Lower lobe of right lung (tissue), 2 donors: Measurements from ENCODE around the gene ASGR1. TPM values are rescaled to one million over a fixed set of nuclear protein-coding genes. Genes with fewer than 3 reads are reported as not detected.
"Not testable (repeated sequence)": the region's sequence is repeated elsewhere in the genome, so short reads cannot be mapped to it uniquely, and the experiment has no call there.

Source experiments
- ATAC-seq, 2 donors: fragments of 200-7000 bp; cut with Tn5 transposase; one replicate each; pipeline ENCODE4 v1.9.1; 2020 to 2022; ENCODE audit warnings: mild to moderate bottlenecking in 2 of 2, moderate library complexity in 2 of 2
- DNase-seq: peaks from one replicate; pipeline ENCODE4 v3.0.0-alpha.2; 2020
- H3K27ac ChIP-seq: fragments of 200-600 bp; one replicate; pipeline ENCODE4 v1.8.0; 2022
- H3K27me3 ChIP-seq: fragments of 200-600 bp; one replicate; pipeline ENCODE4 v1.8.0; 2022; ENCODE audit warnings: low read depth
- H3K36me3 ChIP-seq: fragments of 200-600 bp; one replicate; pipeline ENCODE4 v1.8.0; 2022; ENCODE audit warnings: mild to moderate bottlenecking
- H3K4me1 ChIP-seq: fragments of 200-600 bp; one replicate; pipeline ENCODE4 v1.8.0; 2022
- H3K4me3 ChIP-seq: fragments of 200-600 bp; one replicate; pipeline ENCODE4 v1.8.0; 2022; ENCODE audit warnings: mild to moderate bottlenecking
- H3K9me3 ChIP-seq: fragments of 200-600 bp; one replicate; pipeline ENCODE4 v1.8.0; 2022
- CTCF ChIP-seq: fragments of 200-600 bp; IDR thresholded peaks from one replicate; pipeline ENCODE4 v1.8.0; 2022; ENCODE audit warnings: antibody characterized with exemption, mild to moderate bottlenecking
- intact Hi-C: fragments of 100-400 bp; cut with DNase I; formaldehyde crosslinking; loops from one replicate; pipeline ENCODE4 v1.11.0; 2022
- total RNA-seq: library from RNA; stranded (reverse); fragmentation: NEBNext Ultra II Directional; extraction: Animal tissue kit (Norgen Biotek cat#: 25700); gene quantifications from one replicate; pipeline ENCODE4 v1.2.1, GENCODE V29; 2021
- donor health status: DM: no; HTN: yes; CAD: no; lungs with severe emphysema.

ASGR1 gene
- total RNA-seq, 1 donor from 2014 or later, result 5.1 TPM

GRCh38 chr17:7131423-7131791, 47.8 kb downstream of the ASGR1 start:
- no peaks in the 10 kb centered on the region for H3K36me3 ChIP-seq
- intact Hi-C loops, result no loop called here

GRCh38 chr17:7130621-7131422, 48.3 kb downstream of the ASGR1 start:
- peaks cover 6% of the 10 kb centered on the region for H3K27me3 ChIP-seq
- no peaks in the 10 kb centered on the region for H3K36me3 ChIP-seq
- H3K4me1 ChIP-seq, result peaks cover 17% of the 10 kb centered on the region
- no peak for DNase-seq
- H3K27ac ChIP-seq, result peak overlapping the region; percentile 53
- peak overlapping the region; percentile 28 for H3K4me3 ChIP-seq
- peak; percentile 16 to 21 for ATAC-seq
- no peaks in the 10 kb centered on the region for H3K9me3 ChIP-seq
- TF ChIP-seq CTCF, result no peak
- intact Hi-C loops, result no loop called here

More at GRCh38 chr17:7131423-7131791, 47.8 kb downstream of the ASGR1 start:
- peak overlapping the region; percentile 28 for H3K4me3 ChIP-seq
- no peak for DNase-seq
- no peak for ATAC-seq
- H3K9me3 ChIP-seq, result no peaks in the 10 kb centered on the region
- no peak for TF ChIP-seq CTCF
- H3K27ac ChIP-seq, result peak overlapping the region; percentile 53
- peaks cover 6% of the 10 kb centered on the region for H3K27me3 ChIP-seq
- H3K4me1 ChIP-seq, result peaks cover 20% of the 10 kb centered on the region

- H3K36me3 ChIP-seq, result no peaks in the 10 kb centered on the region
- intact Hi-C loops, result no loop called here
- TF ChIP-seq CTCF, result no peak
- peaks cover 15% of the 10 kb centered on the region for H3K4me1 ChIP-seq
- H3K9me3 ChIP-seq, result no peaks in the 10 kb centered on the region
- no peak overlapping the region for H3K27ac ChIP-seq
- no peak overlapping the region for H3K4me3 ChIP-seq
- H3K27me3 ChIP-seq, result peaks cover 6% of the 10 kb centered on the region
- ATAC-seq, result no peak
- no peak for DNase-seq
Observed at GRCh38 chr17:7129311-7129710, 49.9 kb downstream of the ASGR1 start.

GRCh38 chr17:7128160-7128559, 51.0 kb downstream of the ASGR1 start:
- no peaks in the 10 kb centered on the region for H3K36me3 ChIP-seq
- H3K4me3 ChIP-seq, result no peak overlapping the region
- H3K4me1 ChIP-seq, result peaks cover 7% of the 10 kb centered on the region
- ATAC-seq (no peak), DNase-seq (no peak)
- TF ChIP-seq CTCF, result no peak
- intact Hi-C loops, result no loop called here
- H3K27me3 ChIP-seq, result peaks cover 6% of the 10 kb centered on the region
- H3K9me3 ChIP-seq, result no peaks in the 10 kb centered on the region
- no peak overlapping the region for H3K27ac ChIP-seq

- H3K4me1 ChIP-seq, H3K4me3 ChIP-seq, DNase-seq, H3K27me3 ChIP-seq, H3K9me3 ChIP-seq, ATAC-seq, intact Hi-C loops, H3K36me3 ChIP-seq, H3K27ac ChIP-seq: not testable (repeated sequence)
Observed at GRCh38 chr17:7127501-7127900, 51.7 kb downstream of the ASGR1 start.

GRCh38 chr17:7126386-7126785, 52.8 kb downstream of the ASGR1 start:
- ATAC-seq, DNase-seq, intact Hi-C loops, H3K27ac ChIP-seq, H3K4me3 ChIP-seq, H3K4me1 ChIP-seq, H3K36me3 ChIP-seq, H3K9me3 ChIP-seq, H3K27me3 ChIP-seq: not testable (repeated sequence)
